HG03460 (cell line): ENCODE data around the gene TGFBR2.

Experiments
- ATAC-seq: cut with Tn5 transposase; IDR thresholded peaks from one replicate; pipeline ENCODE4 v1.9.1; 2021; ENCODE audit not compliant: unreplicated experiment

TGFBR2 gene

DNA sequence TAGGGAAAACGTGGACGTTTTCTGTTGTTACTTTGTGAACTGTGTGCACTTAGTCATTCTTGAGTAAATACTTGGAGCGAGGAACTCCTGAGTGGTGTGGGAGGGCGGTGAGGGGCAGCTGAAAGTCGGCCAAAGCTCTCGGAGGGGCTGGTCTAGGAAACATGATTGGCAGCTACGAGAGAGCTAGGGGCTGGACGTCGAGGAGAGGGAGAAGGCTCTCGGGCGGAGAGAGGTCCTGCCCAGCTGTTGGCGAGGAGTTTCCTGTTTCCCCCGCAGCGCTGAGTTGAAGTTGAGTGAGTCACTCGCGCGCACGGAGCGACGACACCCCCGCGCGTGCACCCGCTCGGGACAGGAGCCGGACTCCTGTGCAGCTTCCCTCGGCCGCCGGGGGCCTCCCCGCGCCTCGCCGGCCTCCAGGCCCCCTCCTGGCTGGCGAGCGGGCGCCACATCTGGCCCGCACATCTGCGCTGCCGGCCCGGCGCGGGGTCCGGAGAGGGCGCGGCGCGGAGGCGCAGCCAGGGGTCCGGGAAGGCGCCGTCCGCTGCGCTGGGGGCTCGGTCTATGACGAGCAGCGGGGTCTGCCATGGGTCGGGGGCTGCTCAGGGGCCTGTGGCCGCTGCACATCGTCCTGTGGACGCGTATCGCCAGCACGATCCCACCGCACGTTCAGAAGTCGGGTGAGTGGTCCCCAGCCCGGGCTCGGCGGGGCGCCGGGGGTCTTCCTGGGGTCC is at the start of gene TGFBR2:
Gene TGFBR2 (plus strand): TSS at position 301 of the 731 bp plus-strand sequence. CDS start 283 bp downstream, at position 584.
- peak; percentile 72 for ATAC-seq

DNA sequence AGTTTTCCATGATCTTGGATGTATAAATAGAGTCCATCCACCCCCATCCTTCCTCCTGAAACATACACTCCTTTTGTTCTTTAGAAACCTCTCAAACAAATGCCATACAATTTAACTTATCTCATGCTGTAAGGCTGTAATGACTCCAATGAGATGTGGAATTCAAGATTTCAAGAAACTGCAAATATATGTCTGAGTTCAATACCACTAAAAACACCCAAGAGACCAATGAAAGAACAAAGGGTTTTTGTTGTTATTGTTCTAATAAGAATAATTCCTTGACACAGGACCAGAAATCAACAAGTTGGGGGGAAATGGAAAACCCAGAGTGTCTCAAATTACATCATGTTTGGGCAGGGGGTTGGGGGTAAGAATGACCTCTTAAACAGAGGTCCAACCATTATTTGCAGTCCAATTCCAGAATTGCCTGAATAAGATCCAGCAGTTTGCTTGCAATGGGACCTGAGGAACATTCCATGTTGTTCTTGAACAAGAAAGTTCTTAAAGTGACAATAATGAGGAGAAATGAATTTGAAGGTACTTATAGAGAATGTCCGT is 48.6 kb upstream of the TGFBR2 start:
- ATAC-seq: no peak

DNA sequence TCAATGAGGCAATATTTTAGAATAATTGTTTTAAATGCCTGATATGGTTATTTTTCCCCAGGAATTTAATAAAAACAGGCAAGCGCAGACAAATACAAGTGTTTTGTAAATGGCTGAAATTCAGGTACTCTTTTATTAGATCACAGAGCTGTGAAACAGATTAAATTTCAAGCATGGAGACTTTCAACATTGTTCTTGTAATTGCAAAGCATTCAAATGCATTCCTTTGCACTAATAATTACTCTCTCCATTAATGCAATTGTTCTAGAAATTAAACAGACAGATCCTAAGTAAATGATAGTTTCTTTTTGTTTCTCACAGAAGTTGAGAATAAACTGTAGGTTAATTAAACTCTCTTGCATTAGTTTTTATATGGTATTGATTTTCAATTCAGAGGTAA is 42.4 kb upstream of the TGFBR2 start:
- no peak for ATAC-seq

DNA sequence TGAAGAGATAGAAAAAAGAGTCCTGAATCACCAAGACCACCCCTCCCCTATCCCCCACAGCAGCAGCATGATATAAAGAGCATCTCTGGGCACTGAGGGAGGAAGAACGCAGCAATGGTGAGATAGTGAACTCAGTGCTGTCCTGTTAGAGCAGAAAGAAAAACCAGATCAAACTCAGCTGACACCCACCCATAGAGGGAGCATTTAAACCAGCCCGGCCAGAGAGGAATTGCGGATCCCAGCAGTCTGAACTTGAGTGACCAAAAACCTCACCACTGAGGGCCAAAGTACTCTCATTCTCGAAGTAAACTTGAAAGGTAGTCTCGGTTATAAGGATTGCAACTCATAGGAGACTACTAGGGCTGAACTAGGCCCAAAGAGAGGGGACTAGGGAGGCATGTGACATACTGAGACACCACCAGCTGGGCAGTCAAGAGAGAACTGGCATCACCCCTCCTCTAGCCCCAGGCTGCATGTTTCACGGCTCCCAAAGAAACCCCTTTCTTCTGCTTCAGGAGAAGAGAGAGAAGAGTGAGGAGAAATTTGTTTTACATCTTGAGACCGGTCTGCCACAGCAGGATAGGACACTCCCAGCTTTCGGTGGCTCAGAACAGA is 39.2 kb upstream of the TGFBR2 start:
- ATAC-seq: no peak

DNA sequence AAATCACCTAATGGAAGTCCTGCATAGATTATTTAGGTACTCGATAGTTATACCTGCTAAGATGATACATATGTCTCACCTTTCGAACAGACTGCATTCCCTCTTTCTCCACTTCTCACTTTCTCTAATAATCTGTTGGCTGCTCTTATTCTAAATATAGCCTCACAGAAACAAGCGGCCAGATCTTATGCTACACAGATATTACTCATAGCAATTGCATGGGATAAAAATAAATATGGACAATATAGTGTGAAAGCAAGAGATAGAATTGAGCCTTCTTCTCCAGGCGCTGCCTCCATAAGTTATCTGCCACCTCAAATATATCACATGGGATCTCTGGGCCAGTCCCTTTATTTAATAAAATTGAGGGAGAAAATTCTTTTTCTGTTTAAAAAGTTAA is 29.5 kb upstream of the TGFBR2 start:
- ATAC-seq: no peak

DNA sequence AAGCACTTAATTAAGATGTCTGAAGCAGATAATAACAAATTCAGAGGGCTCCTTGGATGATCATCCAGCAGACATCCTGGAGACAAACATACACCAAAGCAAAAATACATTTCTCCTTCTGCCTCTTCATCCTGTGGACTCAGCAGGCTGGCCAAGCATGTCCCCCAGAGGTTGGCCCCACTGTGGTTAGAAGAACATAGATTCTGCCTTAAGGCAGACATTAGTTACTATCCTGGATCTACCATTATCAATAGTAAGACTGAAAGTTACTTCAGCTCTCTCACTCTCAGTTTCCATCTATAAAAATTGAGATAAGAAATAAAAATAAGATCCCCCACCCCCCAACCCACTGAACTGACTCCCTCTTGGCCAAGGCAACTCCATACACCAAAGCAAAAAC is 28.6 kb upstream of the TGFBR2 start:
- peak; percentile 55 for ATAC-seq

DNA sequence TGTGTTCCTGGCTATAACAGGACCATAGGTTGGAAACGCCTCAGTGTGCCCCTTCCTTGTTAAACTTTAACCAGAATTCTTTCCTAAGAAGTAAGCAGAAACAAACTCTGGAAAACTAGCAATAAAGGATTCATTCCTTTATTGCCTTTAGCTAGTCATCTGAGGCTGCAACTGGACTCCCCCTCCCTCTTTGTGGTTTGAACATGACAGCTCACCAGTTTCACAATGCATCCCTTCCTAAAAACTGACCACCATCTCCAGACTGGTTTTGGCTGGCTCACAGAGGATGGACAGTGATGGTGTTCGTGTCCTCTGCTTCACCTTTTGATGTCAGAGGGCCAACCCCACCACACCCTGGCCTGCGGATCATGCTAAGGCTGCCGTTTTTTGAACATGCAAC is 27.9 kb upstream of the TGFBR2 start:
- ATAC-seq: no peak

DNA sequence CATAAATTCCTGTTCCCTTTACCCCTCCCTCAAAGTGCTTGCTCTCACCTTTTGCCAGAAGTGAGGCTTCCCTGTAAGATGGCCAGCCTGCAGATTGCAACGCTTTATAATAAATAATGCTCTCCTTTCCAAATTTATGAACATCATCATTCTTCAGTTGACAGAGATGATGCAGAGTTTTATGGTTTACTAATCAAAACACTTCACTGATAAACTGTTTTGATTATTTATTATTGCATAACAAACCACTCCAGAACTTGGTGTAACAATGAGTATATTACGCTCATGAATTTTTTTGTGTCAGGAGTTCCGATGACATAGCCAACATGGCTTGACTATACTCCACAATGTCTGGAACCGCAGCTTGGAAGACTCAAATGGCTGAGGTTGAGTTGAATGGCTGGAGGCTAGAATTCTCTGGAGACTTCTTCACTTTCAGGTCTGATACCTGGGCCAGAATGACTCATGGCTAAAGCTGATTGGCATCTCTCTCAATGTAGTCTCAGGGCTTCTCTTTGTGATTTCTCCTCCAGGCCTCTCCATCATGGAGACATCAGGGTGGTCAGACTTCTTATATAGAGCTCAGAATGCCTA is 27.3 kb upstream of the TGFBR2 start:
- no peak for ATAC-seq

DNA sequence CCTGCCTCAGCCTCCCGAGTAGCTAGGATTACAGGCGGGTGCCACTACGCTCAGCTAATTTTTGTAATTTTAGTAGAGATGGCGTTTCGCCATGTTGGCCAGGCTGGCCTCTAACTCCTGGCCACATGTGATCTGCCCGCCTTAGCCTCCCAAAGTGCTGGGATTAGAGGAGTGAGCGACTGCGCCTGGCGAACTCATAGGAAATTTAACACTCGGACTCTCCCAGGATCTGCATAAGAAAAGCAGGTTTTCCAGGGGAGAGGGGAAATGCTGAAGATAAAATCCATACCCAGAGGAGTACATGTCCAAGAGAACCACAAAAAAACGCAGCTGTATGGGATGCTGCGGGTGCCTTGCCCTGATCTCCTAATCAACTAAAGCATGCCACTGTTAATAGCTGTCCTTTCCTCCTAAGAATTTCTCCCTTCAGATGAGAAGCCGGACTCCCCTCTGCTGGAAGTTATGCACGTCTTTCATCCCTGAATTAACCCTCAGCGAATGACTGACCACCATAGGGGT is 25.3 kb upstream of the TGFBR2 start:
- ATAC-seq: no peak

DNA sequence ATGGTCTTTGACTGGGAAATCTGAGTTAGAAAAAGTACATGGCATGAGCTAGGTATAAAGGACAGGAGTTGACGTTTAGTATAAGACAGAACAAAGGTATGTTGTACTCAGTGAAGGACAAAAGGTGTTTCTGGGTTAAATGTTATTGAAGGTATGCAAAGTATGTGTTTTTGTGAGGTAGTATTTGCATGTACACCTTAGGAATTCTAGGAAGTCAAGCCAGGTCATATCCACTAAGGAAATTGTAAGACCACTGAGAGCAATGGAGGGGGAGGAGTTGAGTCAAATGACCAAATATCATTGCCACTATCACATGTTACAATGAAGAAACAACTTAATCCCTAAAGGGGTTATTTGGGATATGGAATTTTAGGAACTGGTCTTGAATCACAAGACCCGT is 24.4 kb upstream of the TGFBR2 start:
- ATAC-seq: no peak

DNA sequence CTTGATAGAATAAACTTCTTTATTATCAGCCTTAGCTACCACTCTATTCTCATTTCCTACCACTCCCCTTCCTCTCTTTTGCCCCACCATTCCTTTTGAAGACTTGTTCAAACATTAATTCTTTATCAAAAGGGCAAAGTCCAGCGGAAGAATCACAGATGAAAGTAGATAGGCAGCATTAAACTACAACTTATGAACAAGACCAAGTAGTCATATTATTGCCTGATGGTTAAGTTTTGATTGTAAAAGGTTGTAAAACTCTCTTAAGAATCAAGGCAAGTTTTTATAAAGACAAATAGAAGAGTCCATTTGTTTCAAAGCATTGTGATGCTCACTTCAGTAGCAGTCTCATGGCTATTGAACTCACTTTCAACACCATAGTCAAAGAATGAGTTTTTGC is 22.4 kb upstream of the TGFBR2 start:
- ATAC-seq: no peak

DNA sequence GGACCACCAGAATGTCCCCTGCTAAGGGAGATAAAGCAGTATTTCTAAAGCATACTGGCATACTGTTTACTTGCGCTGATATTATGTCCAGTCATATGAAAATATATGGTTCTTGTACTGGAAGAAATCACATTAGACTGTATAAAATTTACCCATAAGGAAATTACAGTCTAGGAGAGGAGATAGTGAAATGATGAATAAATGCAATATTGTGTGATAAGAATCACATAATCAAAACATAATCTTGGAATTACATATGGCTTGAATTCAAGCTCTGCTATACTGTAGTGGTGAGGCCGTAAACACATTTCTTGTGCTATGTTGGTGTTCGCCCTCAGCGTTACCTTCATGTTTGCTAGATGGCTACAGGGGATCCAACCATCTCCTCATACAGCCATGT is 20.7 kb upstream of the TGFBR2 start:
- no peak for ATAC-seq

DNA sequence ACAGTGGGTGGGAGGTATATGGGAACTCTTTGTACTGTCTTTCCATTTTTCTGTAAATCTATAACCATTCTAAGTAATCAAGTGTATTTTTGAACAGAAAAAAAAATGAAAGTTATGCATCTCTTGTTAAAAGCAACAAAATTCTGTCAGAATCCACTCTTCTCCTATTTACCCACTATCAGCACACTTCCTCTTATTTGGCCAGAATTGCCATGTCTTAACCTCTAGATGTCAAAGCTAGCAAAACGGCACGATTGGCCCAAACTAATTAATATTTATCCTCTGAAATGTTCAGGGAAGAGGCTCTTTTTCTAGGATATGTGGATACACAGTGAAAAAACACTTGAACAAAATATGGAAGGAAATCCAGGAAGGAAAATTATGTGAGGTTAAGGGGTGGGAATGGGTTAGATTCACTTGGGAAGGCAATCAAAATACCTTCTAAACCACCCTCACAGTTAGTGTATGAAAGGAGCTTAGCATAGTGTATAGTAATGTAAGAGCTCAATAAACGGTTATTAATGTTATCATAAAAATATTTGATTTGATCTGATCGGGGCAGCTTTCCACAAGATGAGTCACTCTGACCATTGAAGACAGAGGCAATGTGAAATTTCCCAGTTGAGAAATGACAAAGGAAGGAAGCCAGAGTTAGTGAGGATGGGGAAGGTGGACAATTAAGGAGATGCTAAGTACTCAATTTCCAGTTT is 20.1 kb upstream of the TGFBR2 start:
- no peak for ATAC-seq

DNA sequence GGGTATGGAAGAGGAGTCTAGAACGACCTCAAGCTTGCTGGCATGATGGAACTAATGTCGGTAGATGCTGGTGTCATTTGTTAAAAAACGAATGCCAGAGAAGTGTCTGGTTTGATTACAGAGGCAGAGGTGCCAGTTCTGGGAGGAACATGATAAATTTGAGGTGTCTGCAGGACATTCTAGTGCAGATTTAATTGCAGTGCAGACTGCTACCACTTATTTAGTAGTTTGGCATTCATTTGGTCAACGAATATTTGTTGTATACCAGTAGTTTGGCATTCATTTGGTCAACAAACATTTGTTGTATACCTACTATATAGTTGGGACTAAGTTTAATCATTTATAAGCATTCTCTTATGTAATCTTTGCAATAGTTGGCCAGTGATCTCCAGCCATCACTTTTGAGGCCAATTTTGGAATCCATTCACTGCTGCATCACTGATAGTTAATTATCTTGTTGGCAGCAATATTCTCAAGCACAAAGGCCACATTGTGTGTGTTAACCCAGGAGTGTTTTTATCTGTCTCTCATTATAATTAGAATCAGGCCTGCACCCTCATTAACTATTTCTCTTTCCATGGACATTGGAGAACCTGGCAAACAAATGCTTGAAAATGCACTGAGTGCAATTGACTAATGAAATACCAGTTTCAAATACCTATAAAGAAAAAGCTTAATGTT is 19.5 kb upstream of the TGFBR2 start:
- no peak for ATAC-seq

DNA sequence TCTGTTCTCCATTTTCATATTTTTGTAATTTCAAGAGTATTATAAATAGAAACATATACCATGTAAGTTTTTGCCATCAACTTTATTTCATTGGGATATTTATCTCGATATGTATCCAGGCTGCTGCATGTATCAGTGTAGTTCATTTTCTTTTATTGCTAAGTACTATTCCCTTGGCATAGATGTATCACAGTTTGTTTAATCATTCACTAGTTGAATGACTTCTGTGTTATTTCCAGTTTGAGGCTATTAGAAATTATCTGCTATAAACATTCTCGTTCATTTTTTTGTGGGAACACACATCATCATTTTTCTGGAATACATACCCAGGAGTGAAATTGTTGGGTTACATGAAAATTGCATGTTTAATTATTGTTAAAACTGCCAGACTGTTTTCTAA is 18.5 kb upstream of the TGFBR2 start:
- ATAC-seq: no peak

DNA sequence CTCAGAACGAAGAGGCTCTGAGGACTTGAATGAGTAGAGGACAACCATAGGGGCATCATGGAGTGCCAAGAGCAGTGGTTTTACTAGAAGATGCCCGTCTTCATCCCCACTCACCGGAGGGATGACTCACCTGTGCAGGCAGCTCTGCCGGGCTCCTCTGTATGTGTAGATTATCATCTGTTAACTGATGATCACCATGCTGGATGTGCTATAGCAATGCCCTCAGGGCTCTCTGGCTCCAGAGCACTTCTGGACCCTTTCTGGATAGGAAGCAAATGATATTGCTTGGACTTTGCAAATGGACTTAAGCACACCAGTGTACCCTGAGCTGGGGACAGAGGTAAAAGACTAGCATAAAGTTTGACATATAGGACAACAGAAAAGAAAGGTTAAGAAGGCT is 10.2 kb upstream of the TGFBR2 start:
- ATAC-seq: no peak

DNA sequence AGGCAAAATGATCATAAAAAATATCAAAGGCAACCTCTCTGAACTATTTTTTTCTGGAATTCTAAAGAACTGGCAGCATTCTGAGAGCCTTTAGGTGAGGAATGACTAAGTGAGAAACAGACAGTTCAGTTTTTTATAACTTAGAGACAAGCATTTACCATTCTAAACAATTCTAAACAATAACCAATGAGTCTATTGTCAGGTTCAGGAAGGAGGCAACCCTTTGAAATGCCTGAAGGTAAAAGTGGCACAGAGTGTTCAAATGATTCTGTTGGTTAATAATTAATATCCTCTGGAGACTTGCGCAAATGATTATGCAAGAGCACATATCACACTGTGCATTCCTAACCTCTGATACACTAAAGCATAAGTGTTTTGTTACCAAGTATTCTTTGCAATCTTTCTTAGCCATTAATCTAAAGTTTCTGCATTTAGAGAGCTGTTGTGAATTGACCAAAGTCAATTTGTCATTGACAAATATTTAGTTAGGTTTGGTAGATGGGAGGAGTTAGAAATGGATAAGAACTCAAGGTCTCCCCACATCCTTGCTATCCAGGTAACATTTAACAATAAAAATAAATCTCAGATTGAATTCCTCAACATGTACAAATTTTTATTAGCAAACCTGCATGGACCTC is 9.2 kb upstream of the TGFBR2 start:
- no peak for ATAC-seq

DNA sequence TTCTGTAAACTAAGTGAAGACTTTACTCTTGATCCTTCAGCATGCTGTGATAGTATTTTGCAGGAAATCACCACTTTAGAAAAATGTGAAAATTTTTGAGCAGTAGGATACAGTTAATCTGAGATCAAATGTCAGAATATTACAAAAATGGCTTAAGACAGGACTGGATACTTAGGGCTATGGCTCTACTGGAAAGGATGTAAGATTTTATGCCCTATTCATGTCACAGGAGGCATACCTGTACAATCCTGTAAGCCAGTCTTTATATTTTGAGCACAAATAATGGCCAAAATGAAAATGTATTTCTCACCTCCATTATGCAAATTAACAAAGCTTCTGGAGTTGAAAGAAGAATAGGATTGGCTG is 8.6 kb upstream of the TGFBR2 start:
- no peak for ATAC-seq

DNA sequence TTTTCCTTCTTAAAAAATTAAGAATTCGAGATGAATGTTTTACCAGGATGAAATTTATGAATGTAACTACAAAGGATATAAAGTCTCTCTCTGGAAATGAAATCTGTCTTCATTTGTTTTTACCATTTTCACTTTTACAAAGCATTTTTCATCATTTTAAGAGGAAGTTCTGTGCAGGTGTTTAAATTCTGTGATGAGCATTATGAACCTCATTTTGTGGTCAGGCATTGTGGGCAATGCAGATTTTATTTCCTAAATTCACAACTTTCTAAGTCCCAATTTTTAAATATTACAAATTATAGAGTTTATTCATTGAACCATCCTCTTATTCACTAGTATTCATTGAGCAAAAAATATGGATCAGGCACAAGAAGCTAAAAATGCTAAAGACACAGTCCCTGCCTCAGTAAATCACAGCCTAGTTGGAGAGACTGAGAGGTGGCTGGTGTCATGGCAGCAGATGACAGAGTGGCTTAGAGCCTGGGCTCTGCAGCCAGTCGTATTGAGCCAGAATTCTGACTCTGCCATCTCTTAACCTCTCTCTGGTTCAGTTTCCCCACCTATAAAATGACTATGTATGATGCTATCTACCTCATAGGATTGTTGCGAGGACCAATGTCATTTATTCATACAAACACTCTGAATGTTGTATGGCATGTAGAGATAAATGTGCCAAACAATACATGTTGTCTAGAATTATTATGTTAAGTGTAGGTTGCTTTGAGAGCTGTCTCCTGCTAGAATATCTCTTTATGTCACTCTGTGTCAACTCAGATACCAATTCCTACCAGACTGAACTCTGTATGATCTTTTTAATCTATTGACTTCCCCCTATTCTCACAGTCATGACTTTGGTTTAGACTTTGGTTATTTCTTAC is 7.5 kb upstream of the TGFBR2 start:
- ATAC-seq: peak; percentile 40
